NCI-H2227 (cell line): ENCODE measurements around the gene CALR.
"Not testable (repeated sequence)": the region's sequence is repeated elsewhere in the genome, so short reads cannot be mapped to it uniquely, and the experiment has no call there.

Source experiments
- DNase-seq: peaks from one replicate; lab custom pipeline; 2025; ENCODE audit not compliant: unreplicated experiment; lab: John Stamatoyannopoulos, UW

The CALR gene

GRCh38 chr19:12933287-12934072, 4.9 kb upstream of the CALR start, which contains the start of gene FARSA:
Gene FARSA, minus strand, starts transcription at chr19:12933711. Its CDS starts 15 bp downstream, at chr19:12933696.
- DNase-seq: peak; percentile 91

- DNase-seq: no peak
Observed at GRCh38 chr19:12935071-12935470, 3.3 kb upstream of the CALR start.

DNA sequence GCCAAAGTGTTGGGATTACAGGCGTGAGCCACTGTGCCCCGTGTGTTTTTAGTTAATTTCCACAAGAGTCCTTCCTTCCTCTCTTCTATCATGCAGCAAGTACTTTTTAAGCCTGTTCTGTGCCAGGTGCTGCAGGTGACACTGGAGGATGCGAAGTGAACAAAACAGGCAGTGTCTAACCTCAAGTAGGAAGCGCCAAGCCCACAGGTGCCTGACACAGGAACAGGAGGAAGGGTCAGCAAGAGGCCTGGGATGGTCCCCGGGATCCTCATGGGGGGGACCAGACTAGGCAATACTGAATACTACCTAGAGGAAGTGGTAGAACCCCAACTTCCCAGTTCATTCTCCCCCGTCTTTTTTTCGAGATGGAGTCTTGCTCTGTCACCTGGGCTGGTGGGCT, 1.8 kb upstream of the CALR start:
- no peak for DNase-seq

DNA sequence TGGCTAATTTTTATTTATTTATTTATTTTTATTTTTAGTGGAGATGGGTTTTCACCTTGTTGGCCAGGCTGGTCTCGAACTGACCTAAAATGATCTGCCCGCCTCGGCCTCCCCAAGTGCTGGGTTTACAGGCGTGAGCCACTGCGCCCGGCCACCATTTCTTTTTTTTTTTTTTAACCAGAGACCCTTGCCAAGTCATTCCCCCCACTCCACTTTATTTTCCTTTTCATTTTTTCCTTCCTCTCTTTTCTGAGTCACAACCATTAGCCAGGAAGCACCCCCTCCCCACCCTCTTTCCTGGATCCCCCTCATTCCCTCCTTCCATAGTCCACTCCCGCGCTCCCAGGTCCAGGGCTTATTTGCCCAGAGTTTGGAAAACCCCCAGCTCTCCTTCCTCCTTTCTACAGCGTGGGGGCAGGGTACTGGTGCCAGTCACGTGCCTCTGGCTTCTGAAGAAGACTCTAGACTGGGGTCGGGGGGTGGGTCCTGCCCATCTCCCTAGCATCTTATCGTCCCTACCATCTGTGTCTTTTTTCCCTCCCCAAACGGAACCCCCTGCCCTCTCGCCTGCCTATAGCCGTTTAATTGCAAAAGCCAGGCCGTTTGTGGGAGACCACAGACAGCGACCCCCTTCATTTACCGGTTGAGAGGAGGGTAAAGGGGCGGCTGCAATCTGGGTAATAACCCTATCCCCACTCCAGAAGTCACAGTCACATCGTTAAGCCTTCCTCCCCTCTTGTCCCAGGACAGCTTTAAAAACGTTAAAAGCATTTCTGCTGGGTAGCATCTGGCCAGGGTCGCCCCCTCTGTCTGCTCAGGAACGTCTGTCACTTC, 1.1 kb upstream of the CALR start:
- peak; percentile 85 for DNase-seq

- peak; percentile 48 for DNase-seq
Observed at GRCh38 chr19:12938779-12939601, 581 bp downstream of the CALR start.

GRCh38 chr19:12939975-12940423, 1.6 kb downstream of the CALR start:
- no peak for DNase-seq

- DNase-seq: no peak
Observed at GRCh38 chr19:12940897-12941296, 2.5 kb downstream of the CALR start.

- no peak for DNase-seq
Observed at GRCh38 chr19:12943437-12944044, 5.1 kb downstream of the CALR start.

GRCh38 chr19:12944104-12944674, 5.8 kb downstream of the CALR start:
- no peak for DNase-seq

GRCh38 chr19:12945479-12946091, 7.2 kb downstream of the CALR start, which contains the start of gene RAD23A:
Gene RAD23A, plus strand, starts transcription at chr19:12945862. Its CDS starts 87 bp downstream, at chr19:12945949.
- peak; percentile 98 for DNase-seq

DNA sequence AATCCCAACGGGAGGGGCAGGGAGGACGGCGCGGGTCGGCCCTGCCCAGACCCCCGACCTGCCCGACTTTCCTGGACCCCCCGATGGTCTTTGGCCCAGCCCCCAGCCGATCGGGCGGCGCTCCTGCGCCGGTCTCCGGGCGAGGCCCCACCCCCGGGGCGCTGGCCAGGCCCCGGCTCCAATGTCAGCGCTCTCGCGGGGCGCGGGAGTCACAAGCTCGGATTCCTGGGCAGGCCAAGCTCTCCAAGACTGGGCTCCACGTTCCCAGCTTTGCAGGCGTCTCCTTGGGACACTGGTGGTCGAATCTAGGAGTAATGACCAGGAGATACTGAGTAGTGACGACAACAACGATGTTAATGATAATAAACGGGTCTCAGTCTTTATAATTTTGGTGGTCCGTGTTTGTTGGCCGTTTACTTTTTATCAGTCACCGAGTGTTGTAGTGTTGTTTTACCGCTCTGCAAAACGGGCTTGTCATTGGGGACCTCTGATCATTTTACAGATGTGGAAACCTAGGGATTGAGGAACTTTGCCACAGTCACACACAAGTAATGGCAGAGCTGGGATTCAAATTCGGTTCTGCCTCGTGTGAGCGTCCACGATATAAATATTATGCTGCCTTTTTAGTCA, 7.8 kb downstream of the CALR start:
- peak; percentile 73 for DNase-seq

GRCh38 chr19:12946731-12947496, 8.5 kb downstream of the CALR start:
- DNase-seq: no peak

GRCh38 chr19:12947702-12948611, 9.5 kb downstream of the CALR start:
- no peak for DNase-seq

DNA sequence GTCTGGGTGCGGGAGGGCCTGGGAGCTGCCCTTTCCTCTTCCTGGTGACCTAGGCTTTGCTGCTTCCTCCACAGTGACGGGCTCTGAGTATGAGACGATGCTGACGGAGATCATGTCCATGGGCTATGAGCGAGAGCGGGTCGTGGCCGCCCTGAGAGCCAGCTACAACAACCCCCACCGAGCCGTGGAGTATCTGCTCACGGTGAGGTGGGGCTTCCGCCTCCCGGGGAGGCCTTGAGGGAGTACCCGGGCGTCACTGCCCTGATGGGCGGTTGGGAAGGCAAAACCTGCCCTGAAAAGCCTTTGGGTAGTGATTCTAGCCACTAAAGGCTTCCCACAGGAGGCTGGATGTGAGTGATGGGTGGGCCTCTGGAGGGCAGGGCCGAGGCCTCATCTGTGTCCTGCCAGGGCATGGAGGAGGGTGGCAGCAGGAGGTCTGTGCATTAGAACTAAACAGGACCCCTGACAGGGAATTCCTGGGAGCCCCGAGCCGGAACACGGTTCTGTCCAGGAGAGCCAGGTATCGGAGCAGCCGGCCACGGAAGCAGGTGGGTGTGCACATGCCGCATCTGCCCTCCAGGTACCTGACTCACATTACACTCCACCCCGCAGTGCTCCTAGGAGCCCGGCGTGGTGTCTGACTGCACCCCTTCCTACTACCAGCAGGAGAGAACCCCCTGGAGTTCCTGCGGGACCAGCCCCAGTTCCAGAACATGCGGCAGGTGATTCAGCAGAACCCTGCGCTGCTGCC, 10.4 kb downstream of the CALR start:
- no peak for DNase-seq

DNA sequence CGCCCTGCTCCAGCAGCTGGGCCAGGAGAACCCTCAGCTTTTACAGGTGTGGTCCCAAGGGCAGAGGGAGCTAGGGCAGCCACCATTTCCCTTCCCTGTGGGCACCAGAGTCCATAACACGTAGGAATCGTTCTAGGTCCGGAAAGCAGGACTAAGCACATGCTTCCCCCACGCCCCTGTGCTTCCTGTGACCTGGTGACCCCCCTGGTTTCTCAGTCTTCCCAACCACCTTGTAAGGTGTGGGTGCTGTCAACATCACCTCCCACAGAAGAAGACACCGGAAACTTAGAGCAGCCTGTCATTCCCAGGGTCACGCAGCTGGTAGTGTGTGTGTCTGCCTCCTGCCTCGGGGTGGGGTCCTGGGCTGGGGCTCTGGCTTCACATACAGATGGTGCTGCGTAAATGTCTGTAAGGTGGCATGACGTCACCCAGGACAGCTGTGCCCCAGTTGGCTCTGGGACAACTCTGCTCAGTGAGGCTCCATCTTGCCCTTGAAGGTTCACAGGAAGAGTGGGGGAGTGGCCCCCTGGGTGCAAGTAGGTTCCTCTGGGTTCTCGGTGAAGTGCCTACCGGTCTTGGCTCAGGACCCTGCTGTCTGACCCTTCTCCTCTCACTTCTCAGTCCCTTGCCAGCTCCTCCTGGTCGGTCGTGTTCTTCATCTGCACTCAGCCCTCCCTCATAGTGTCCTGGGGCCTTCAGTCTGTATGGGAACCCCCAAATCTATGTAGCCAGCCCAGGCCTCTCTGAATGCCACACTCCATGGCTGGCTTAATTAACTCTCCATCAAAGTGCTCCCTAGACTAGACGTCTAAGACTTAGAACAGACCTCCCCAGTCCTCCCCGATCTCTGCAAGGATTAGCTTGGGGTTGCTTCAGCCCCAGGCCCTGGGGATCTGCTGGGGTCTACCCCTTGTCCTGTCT, 11.2 kb downstream of the CALR start:
- DNase-seq: no peak

GRCh38 chr19:12952050-12952449, 13.6 kb downstream of the CALR start:
- not testable (repeated sequence) for DNase-seq
